HepG2 (cell line): ENCODE measurements around the gene LAMTOR2. TPM values are rescaled to one million over a fixed set of nuclear protein-coding genes. Genes with fewer than 3 reads are reported as not detected.

ENCODE experiments used
- BCL6 ChIP-seq: IDR thresholded peaks from 2 replicates; pipeline ENCODE4 v1.6.1; 2016; ENCODE audit warnings: missing genetic modification reagents, missing compliant biosample characterization
- CCAR2 ChIP-seq: fragments of 200-400 bp; formaldehyde crosslinking; optimal IDR thresholded peaks from 2 replicates; pipeline ENCODE3; 2018; ENCODE audit warnings: low read depth, mild to moderate bottlenecking, low read length, moderate library complexity
- CENPX ChIP-seq: sonication (generic); formaldehyde crosslinking; IDR thresholded peaks from 2 replicates; pipeline ENCODE4 v1.9.0; 2021; ENCODE audit warnings: mild to moderate bottlenecking, missing genetic modification reagents, moderate library complexity
- CSRNP2 ChIP-seq: sonication (generic); formaldehyde crosslinking; conservative IDR thresholded peaks from 2 replicates; pipeline ENCODE4 v1.8.0; 2022; ENCODE audit warnings: low read depth, missing genetic modification reagents
- CTCF ChIP-seq: sonication (generic); formaldehyde crosslinking; IDR thresholded peaks from 2 replicates; pipeline ENCODE4 v1.5.0; 2020; ENCODE audit warnings: mild to moderate bottlenecking, missing genetic modification reagents, moderate library complexity
- FOXC1 ChIP-seq: sonication (generic); formaldehyde crosslinking; IDR thresholded peaks from 2 replicates; pipeline ENCODE4 v1.8.0; 2022; ENCODE audit warnings: mild to moderate bottlenecking, missing genetic modification reagents, borderline replicate concordance
- FOXK2 ChIP-seq: fragments of 450-650 bp; IDR thresholded peaks from 2 replicates; pipeline ENCODE4 v1.6.1; 2016
- KDM4B ChIP-seq: sonication (generic); formaldehyde crosslinking; IDR thresholded peaks from 2 replicates; pipeline ENCODE4 v1.4.0; 2020; ENCODE audit warnings: missing genetic modification reagents
- KLF6 ChIP-seq: IDR thresholded peaks from 2 replicates; pipeline ENCODE4 v1.8.0; 2016; ENCODE audit warnings: missing biosample characterization, missing genetic modification reagents
- LRRFIP1 ChIP-seq: sonication (generic); formaldehyde crosslinking; conservative IDR thresholded peaks from 2 replicates; pipeline ENCODE4 v1.4.0; 2020; ENCODE audit warnings: missing genetic modification reagents
- NFE2L2 ChIP-seq: fragments of 150-350 bp; IDR thresholded peaks from 2 replicates; pipeline ENCODE4 v1.6.1; 2014; ENCODE audit warnings: low read length
- PAWR ChIP-seq: sonication (generic); formaldehyde crosslinking; IDR thresholded peaks from 2 replicates; pipeline ENCODE4 v1.4.0; 2020; ENCODE audit warnings: missing genetic modification reagents, mild to moderate bottlenecking, borderline replicate concordance
- TP53 ChIP-seq: sonication (generic); formaldehyde crosslinking; conservative IDR thresholded peaks from 2 replicates; pipeline ENCODE4 v1.4.0; 2020; ENCODE audit warnings: missing genetic modification reagents
- ZBTB2 ChIP-seq: sonication (generic); formaldehyde crosslinking; IDR thresholded peaks from 2 replicates; pipeline ENCODE4 v1.8.0; 2022; ENCODE audit warnings: low read depth, missing genetic modification reagents
- ZNF121 ChIP-seq: sonication (generic); formaldehyde crosslinking; IDR thresholded peaks from 2 replicates; pipeline ENCODE4 v1.5.0; 2020; ENCODE audit warnings: mild to moderate bottlenecking, missing genetic modification reagents
- ZNF205 ChIP-seq: IDR thresholded peaks from 2 replicates; pipeline ENCODE4 v1.6.1; 2018; ENCODE audit warnings: missing biosample characterization, missing genetic modification reagents
- ZNF234 ChIP-seq: sonication (generic); formaldehyde crosslinking; conservative IDR thresholded peaks from 2 replicates; pipeline ENCODE4 v1.5.1; 2020; ENCODE audit warnings: mild to moderate bottlenecking, missing genetic modification reagents
- ZNF446 ChIP-seq: sonication (generic); formaldehyde crosslinking; IDR thresholded peaks from 2 replicates; pipeline ENCODE4 v1.5.0; 2020; ENCODE audit warnings: mild to moderate bottlenecking, missing genetic modification reagents
- ZNF574 ChIP-seq: sonication (generic); formaldehyde crosslinking; IDR thresholded peaks from 2 replicates; pipeline ENCODE4 v1.4.0; 2020; ENCODE audit warnings: missing genetic modification reagents
- ZNF674 ChIP-seq: sonication (generic); formaldehyde crosslinking; IDR thresholded peaks from 2 replicates; pipeline ENCODE4 v1.5.0; 2020; ENCODE audit warnings: low read depth, mild to moderate bottlenecking, missing genetic modification reagents
- ZNF7 ChIP-seq: IDR thresholded peaks from 2 replicates; pipeline ENCODE4 v1.6.1; 2016; ENCODE audit warnings: missing biosample characterization, missing genetic modification reagents
- polyA plus RNA-seq, 8 experiments: library from polyadenylated mRNA; depleted of rRNA in 3 of 8; stranded (reverse) in 7 of 8; unstranded in 1 of 8; fragments of >200 nt; fragmentation: Illumina TruSeq in 4 of 8; extraction: Trizol in 4 of 8; gene quantifications; 2 replicates each; pipeline versions ENCODE4 v1.2.1 to v1.2.3, GENCODE V29; 2011 to 2016; ENCODE audit warnings: low read depth in 4 of 8, missing spikeins in 1 of 8, mixed read lengths in 1 of 8; ENCODE audit not compliant: insufficient read depth in 1 of 8
- total RNA-seq, 5 experiments: library from RNA; depleted of rRNA; stranded (reverse); fragments of >200 nt; fragmentation: Illumina TruSeq; extraction: Trizol; gene quantifications; 2 replicates each; pipeline ENCODE4 v1.2.3, GENCODE V29; 2016; ENCODE audit warnings: low read depth in 1 of 5

Gene LAMTOR2
- total and polyA plus RNA-seq, 2 of the 13 experiments (the other 11 are each of a cell fraction or from before 2014, with no cell fraction given): 36.5 to 66.4 TPM

GRCh38 chr1:156020293-156021092 is 34.1 kb upstream of the LAMTOR2 start, which contains the start of gene SSR2 (continued):
- no peak for TF ChIP-seq LRRFIP1 (CRISPR knock-in tag)
- no peak for TF ChIP-seq FOXC1 (CRISPR knock-in tag)
- no peak for TF ChIP-seq ZNF446 (CRISPR knock-in tag)
- no peak for TF ChIP-seq ZBTB2
- TF ChIP-seq ZNF674 (CRISPR knock-in tag): no peak
- TF ChIP-seq TP53 (CRISPR knock-in tag): no peak
- TF ChIP-seq NFE2L2: no peak
- no peak for TF ChIP-seq KLF6 (CRISPR knock-in tag)
- TF ChIP-seq BCL6: no peak
- TF ChIP-seq FOXK2: no peak
- TF ChIP-seq ZNF234 (CRISPR knock-in tag): no peak
- TF ChIP-seq ZNF574: peak; percentile 95
- no peak for TF ChIP-seq CENPX (CRISPR knock-in tag)
- no peak for TF ChIP-seq CTCF (CRISPR knock-in tag)
- TF ChIP-seq ZNF205 (CRISPR knock-in tag): peak; percentile 100
- no peak for TF ChIP-seq ZNF121 (CRISPR knock-in tag)
- TF ChIP-seq ZNF7: no peak
- no peak for TF ChIP-seq CSRNP2 (CRISPR knock-in tag)
- TF ChIP-seq PAWR (CRISPR knock-in tag): no peak
- TF ChIP-seq KDM4B: no peak
- TF ChIP-seq CCAR2: no peak
